NCI-H524 treated with DMSO at 0.1 percent for 48 hours (cell line): Measurements from ENCODE around the gene MTG1.
"Not testable (repeated sequence)": the region's sequence is repeated elsewhere in the genome, so short reads cannot be mapped to it uniquely, and the experiment has no call there.

Source experiments
- DNase-seq: peaks from one replicate; lab custom pipeline; 2025; lab: John Stamatoyannopoulos, UW

Gene MTG1

DNA sequence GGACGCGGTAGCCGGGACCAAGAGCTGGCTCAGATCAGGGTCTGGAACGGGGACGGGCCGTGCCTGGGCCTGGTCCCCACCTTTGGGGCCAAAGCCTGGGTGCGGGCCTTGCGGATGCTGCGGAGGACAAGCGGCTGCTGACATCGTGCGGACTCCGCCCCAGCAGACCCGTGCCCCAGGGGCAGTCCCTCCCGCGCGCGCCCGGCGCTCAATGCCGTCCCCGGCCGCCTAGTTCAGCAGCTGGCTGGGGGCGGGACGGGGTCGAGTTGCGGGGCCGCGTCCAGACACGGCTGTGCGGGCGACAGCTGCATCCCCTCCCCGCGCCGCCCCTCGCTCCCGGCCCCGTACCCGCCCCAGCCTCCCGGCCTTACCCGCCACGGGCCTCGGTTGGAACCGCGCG is 30.1 kb downstream of the MTG1 start:
- not testable (repeated sequence) for DNase-seq

- DNase-seq: not testable (repeated sequence)
These were observed 30.6 kb downstream of the MTG1 start, which contains the start of gene SPRN for GRCh38 chr10:133424601-133425000. Gene SPRN (minus strand): TSS chr10:133424625. CDS start chr10:133423681, 944 bp downstream.

DNA sequence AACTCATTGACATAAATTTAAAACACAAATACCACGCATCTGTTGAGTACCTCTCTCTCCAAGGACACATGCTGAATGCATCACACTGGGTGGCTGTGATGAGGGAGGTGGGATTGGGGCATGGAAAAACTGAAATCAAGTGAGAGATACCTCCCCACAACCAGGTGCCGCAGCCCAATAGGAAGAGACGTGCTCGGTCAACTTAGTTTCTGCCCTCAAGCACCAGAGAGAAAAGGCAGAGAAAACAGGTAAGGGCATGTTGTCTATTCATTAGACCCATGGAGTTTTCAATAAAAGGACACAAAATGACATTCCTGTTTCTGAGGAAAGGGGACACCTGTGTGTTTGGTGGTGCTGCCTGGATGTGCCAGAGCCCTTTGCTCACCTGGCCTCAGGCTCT is 35.6 kb downstream of the MTG1 start:
- not testable (repeated sequence) for DNase-seq

DNA sequence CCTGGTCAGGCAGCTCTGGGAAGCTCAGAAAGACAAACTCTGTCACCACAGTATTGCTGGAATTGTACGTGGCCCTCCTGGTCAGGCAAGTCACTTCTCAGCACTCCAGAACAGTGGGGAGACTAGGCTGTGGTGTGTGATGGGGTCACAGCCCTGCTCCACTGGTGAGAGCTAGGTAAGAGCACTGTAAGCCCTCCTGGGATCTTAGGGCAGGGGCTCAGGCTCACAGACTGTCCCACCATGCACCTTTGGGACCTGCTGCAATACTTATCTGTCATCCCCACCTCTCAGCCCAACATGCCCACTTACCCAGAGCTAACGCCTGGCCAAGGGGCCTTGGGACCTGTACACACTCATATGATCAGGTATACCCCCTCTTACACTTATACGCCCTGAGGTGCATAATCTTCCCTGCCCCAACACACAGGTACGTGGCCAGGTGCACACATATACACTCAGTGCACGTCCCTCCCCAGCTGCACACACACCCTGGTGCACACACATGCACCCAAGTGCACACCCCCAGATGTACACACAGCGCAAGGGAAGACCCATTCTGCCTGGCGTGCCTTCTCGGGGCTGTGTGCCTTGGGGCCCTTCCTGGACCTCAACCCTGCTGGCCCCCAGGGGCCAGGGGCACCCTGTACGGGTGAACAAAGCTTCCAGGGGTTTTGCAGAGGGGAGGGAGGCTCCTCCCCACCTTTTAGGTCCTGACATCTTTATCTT is 38.1 kb downstream of the MTG1 start:
- not testable (repeated sequence) for DNase-seq

- not testable (repeated sequence) for DNase-seq
These were observed 38.8 kb downstream of the MTG1 start for GRCh38 chr10:133432789-133433188.

DNA sequence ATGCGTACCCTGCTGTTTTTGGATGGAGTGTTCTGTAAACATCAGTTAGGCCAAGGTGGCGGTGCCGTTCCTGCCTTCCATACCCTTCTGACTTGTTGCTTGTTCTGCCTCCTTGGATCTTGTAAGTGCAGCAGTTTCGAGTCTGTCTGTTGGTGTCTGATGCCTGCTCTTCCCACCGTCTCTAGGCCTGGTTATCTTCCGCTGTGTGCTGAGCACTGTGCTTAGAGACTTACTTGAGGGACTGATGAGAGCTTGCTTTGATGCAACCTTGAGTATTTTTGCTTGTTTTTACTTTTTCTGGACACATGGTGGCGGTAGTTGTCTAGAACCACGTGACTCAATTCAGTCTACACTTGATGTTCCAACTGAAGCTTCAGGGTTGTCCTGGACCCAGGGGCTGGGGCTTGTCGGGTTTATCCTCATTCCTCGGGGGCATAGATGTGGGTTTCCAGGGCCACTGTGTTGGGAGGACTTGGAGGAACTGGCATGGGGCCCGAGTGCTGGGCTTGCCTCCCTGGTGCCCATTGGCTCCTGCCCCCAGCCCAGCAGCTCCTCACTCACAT is 44.8 kb downstream of the MTG1 start:
- DNase-seq: no peak

DNA sequence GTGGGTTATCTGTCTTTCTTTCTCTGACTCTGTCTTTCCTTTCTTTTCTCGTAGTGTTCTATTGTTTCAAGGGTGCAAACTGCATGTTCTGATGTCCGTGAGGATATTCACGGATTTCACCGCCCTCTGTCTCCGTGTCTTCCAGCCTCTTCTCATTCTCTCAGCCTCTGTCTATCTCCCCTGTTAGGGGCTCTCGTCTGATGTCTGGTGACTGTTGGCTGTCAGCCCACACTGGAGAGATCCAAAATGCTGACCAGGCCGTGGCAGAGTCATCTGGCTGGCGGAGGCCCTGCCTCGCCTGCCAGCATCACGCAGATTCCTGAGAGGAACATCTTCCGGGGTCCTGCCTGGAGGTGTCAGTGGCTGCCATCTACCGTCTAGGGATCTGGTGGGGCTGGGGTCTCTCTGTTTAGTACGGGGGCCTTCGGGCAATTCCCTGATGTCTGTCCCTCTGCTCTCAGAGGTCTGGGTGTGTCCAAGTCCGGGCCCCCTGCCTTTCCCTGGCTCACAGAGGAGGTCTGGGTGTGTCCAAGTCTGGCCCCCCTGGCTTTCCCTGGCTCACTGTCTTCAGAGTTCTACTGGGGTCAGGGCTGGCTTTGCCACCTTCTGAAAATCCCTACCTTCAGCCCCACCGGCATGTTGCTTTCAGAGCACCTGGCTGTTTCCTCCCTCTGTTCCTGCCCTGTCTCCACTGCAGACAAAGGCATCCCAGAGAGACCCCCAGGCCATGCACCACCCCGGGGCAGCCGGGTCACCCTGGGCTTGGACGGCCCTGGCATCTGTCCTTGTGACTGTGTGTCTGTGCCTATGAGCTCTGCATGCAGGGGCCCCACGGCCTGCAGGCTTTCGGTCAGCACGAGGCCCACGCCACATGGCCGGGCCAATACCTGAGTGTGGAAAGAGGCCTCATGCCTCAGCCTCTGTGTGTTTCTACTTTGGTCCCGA is 45.8 kb downstream of the MTG1 start:
- DNase-seq: no peak

- DNase-seq: no peak
These were observed 46.8 kb downstream of the MTG1 start for GRCh38 chr10:133440633-133441285.

GRCh38 chr10:133441356-133441755 is 47.4 kb downstream of the MTG1 start:
- not testable (repeated sequence) for DNase-seq

DNA sequence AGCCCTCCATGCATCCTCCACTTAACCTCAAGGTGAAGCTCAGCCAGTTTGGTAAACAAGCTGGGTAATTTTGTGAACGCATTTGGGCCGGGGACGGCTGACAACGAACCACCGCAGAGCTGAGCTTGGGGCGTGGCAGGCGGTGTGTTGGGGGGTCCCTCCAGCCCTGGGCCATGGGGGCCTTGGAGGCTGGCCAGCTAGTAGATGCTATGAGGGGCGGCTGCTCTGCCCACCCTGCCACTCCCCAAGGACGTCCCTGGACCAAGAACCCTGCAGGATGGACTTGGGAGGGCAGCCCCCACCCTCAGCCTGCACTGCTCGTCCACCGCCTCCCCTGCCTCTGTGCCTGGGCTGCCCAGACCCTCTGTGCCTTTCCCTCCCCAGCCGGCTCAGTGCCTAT is 47.8 kb downstream of the MTG1 start:
- no peak for DNase-seq

GRCh38 chr10:133442191-133442966 is 48.4 kb downstream of the MTG1 start:
- DNase-seq: no peak

- DNase-seq: no peak
These were observed 49.3 kb downstream of the MTG1 start for GRCh38 chr10:133442967-133443924.

DNA sequence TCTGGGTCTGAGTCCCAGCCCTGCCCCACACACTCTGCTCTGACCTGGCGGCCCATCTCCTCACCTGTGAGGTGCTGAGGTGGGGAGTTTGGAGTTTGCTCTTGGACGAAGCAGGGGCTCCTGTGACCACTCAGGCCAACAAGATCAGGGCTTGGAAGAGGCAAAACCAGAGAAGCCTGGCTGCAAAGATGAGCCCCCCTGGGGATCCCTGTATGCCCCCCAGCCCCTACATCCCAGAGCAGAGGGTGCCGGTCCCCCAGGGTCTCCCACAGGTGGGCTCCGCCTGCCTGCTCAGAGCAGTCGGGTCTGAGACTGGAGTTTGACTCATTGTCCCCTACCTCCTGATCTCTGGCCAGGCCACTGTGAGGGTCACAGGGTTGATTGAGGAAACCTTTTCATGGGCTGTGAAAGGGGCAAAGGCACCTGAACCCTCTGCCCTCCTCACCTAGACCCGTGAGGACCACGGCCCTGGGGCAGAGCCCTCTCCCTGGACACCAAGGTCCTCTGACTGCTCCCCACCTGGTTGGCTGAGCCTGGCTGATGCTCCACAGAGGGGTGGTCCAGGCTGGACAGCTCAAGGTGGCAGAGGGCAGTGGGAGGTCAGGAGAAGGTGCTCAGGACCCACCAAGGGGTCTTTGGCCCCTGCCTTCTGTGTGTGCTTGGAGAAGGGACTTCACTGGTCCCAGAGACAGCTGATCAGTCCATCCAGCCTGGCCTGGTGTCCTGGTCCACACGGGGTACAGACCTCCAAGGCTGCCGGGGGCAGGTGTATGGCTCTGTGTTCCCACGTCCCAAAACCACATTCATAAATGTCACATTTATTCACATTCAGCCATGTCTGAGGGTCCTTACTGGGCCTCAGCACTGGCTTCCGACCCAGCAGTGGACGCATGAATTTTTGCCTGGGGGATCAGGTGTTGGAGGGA is 50.6 kb downstream of the MTG1 start:
- DNase-seq: no peak

DNA sequence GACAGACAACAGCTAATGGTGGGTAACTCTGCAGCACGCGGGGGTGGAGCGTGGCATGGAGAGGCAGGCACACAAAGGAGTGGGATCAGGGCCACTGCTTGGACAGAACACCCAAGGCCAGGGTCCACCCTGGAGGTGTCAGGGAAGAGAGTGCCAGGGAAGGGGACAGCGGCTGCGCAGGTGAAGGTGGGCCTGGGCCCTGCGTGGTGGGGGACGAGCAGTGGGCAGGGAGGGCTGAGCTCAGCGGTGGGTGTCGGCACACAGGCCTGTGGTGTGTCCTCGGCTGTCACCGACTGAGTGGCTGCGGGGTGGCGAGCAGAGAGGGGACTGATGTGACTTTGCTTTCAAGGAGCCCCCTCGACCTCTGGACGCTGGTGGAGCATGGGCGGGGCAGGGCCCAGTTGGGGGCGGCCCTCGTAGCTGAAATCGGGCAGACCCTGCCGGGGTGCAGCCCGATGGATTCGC is 51.3 kb downstream of the MTG1 start:
- DNase-seq: no peak

GRCh38 chr10:133445751-133446708 is 52.1 kb downstream of the MTG1 start:
- DNase-seq: no peak

GRCh38 chr10:133446979-133447378 is 53.0 kb downstream of the MTG1 start:
- DNase-seq: no peak

DNA sequence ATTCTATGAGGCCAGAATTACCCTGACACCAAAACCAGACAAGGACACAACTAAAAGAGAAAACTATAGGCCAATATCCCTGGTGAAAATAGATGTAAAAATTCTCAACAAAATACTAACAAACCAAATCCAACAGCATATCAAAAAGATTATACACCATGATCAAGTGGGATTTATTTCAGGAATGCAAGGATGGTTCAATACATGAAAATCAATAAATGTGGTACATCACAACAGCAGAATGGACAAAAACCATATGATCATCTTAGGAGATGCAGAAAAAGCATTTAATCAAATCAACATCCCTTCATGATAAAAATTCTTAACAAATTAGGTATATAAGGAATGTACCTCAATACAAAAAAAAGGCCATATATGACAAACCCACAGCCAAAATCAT is 54.2 kb downstream of the MTG1 start:
- no peak for DNase-seq

DNA sequence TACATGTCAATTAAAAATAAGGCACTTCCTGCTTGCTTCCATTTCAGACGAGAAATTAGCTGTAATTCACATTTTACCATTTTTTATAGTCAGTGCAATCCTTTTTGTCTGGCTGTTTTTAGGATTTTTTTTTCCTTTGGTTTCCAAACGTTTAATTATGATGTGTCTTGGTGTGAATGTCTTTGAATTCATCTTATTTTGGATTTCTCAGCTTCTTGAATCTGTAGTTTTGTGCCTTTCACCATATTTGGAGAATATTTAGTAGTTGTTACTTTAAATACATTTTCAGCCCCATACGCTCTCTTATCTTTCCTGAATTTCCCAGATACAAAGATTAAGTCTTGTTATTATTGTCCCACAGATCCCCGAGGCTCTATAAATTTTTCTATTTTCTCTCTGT is 57.4 kb downstream of the MTG1 start:
- no peak for DNase-seq
